ENCODE measurements around the gene SERHL2.
"Not testable (repeated sequence)": the region's sequence is repeated elsewhere in the genome, so short reads cannot be mapped to it uniquely, and the experiment has no call there.

Gene SERHL2

DNA sequence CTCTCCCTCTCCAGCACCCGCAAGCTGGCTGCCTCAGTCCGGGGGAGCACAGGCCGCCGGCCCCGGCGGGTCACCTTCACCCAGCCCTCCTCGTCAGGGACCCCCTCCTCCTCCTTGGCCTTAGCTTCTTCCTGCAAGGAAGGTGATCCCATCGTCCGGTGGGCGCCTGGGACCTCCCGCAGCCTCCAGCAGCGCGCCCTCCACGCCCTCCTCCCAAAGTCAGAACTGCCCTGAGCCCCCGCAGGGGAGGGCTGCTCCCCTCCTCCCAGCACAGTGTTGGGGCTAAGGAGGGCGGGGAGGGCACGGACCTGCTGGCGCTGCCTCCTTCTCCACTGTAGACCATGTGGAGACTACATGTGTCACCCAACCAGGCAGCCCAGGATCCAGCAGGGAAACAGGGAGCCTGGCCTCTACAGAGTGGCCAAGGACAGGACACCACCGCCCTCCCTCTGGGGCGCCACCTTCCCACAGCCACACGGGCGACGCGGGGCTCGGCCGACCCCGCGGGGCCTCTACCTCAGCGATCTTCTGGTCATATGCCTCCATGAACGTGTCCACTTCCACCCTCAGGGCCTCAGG, 22.3 kb downstream of the SERHL2 start:
- DNase-seq: not testable (repeated sequence)

DNA sequence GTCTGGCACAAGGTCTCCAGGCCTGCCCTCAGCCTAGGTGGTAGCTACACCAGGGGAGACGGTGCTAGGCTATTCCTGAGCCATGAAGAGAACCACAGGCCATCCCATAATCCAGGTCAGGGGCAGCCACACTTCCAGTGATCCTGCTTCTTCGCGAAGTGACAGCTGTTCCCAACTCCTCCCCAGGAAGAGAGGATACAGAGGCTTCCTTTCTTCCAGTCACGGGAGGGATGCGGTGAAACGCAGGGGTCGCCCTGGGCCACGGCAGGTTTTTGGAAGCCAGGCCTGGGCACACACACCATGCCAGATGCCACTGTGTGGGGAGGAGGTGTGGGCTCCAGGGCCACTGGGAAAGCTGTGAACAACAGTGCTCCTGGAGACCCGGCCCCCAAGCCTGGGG, 23.4 kb downstream of the SERHL2 start:
- DNase-seq: not testable (repeated sequence)

DNA sequence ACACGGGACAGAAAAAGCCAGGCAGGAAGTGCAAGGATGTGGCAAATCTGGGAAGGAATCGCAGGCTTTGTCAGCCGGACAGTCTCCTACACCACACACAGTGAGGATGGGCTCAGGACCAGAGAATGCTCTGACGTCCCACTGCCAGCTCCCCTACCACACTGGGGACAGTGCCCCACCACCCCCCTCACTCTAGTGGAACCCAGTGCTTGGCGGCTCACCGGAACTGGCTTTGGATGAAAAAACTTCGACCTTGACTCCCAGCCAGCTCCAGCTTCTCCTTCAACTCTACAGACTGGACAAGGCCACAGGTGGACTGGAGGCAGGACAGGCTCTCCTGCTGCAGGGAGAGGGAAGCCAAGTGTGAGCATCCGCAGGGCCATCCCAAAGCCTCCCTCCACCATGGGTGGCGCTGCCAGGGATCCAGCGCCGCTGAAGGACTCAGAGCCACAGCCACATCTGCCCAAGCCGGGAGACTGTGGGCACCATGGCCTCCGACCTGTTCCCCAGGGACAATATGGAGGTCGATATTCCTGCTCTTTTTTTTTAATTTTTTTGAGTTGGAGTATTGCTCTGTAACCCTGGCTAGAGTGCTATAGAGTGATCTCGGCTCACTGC, 24.0 kb downstream of the SERHL2 start:
- DNase-seq: no peak

DNA sequence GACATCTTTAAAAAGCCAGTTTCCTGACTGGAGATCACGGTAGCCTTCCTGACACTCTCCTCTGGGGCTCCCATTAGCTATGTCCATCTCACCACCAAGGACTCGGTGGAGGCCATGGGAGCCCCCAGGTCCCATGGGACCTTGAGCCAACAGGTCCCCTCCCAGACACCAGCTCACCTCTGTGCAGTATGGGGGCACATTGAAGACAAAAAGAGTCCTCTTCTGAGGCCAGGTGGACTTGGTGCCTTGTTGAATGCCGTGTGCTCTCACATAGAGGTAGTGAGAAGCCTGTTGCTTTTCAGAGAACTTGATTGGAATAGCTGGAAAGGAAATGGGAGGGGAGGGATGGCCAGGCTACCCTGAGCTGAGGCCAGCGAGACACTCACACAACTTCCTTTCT, 26.3 kb downstream of the SERHL2 start:
- DNase-seq: not testable (repeated sequence)

DNA sequence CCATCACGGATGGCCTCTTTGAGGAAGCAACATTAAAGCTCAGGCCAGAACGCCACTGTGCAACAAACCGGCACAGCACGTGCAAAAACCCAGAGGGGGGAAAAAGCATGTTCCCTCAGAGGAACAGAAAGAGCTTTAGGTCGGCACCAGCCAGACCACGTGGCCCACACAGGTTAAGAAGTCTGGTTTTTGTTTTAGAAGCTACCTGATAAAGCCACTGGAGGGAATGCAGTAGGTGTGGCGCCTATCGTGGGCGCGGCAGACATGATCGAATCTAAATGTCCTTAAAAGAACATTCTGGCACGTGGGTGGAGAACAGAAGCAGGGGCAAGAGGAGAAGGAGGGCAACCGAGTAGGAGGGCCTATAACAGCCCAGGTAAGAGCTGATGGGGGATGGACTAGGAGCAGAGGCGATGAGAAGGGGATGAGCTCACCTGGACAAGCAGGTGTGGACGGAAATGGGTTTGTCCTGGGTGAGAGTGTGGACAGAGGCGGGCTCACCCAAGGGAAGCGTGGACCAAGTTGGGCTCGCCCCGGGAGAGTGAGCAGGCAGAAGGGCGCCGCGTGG, 27.5 kb downstream of the SERHL2 start:
- not testable (repeated sequence) for DNase-seq

DNA sequence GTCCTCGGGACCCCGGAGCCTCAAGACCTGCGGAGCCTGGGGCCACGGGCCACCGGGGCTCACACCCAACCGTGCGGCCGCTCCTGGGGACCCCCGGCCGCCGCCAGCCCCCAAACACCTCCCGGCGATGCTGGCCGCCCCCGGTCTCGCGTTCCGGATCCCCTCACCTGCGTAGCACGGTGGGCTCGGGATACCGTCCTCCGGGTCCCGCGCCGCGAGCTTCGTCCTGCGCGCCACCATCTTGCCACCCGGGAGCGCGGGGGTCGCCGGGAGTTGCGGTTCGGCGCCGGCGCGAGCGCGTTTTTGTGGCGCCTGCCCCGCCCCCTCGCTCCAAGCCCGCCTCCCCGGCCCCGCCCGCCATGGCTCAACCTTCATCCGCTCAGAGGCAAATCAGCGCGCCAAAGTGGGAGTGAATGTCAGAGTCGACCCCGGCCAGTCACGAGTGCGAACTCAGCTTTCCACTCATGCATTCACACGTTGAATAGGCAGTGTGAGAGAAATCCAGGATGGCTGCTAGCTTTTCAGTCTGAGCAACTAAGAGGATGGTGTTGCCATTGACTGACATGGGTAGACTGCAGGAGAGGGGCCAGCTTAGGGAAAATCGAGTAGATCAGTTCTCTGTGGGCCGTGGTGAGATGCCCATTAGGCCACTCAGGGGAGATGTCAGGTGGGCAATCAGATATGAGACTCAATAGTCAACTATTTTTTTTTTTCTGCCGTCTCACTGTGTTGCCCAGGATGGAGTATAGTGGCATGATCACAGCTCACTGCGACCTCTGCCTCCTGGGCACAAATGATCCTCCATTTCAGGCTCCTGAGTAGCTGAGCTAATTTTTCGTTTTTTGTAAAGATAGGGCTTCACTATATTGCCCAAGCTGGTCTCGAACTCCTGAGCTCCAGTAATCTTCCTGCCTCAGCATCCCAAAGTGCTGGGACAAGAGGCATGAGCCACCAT, 28.3 kb downstream of the SERHL2 start:
- no peak for DNase-seq

DNA sequence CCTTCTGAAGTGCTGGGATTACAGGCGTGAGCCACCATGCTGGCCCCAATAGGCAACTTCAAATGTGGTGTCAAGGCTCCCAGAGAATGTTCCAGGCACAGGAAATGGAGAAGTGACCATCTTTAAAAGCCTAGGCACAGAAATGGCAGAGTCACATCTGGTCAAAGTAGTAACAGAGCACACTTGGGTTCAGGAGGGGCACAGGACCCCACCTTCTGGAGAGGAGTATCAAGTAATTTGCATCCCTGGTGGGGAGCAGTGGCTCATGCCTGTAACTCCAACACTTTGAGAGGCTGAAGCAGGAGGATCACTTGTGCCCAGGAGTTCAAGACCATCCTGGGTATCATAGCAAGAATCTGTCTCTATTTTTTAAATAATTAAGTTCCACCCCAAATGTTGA, 29.2 kb downstream of the SERHL2 start:
- no peak for DNase-seq

DNA sequence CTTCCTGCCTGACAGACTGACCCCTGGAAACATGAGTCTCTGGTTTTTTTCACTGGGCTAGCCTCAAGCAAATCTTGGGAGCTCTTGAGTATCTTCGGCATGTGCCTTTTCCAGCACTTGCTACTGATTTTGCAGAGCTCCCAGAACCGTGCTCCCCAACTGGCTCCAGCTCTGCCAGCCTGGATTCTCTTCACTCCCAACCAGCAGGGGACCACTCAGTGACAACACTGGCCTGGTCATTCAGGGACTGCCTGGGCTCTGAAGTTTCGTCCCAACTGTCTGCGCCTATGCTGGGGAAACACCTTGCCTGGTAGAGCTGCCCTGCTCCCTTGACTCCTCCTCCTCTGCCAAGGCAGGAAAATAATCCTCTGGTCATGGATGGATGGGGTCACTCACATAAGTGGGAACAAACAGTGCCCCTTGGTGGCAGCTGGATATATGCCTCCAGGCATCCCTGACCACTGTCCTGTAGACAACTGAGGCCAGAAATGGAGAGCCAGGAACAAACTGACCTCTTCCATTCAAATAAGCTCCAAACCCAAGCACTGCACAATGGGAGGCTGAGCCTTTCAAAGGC, 30.7 kb downstream of the SERHL2 start:
- DNase-seq: no peak

DNA sequence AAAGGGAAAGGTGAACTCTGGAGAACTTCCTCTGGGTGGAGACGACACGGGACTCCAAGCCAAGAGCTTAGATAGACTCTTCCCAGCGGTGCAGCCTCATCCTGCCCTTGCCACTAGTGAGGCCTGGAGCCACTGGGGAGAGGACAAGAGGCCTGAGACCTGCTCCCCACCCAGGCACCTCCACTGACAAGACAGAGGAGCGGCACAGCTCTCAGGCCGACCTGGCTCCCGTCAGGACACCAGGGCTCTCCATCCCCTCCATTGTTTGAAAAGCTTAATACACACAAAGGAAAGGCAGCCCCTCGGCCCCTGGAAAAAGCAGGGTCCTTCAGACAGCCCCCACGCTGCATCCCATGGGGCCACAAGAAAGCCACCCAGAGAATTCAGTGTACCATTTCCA, 31.3 kb downstream of the SERHL2 start:
- DNase-seq: no peak

DNA sequence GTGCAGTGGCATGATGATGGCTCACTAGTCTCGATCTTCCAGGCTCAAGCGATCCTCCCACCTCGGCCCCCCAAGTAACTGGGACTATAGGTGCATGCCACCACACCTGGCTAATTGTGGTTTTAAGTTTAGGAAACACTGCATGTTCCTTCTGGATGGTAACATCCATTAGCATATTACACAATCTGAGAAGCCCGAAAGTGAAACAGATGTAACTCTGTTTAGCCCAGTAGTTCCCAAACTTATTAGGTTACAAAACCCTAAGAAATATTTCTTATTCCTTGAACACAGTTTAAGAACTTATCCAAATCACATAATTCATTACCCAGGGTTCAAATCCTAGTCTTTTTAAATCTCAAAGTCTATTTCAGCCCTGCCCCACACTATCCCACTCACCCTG, 32.6 kb downstream of the SERHL2 start:
- no peak for DNase-seq

DNA sequence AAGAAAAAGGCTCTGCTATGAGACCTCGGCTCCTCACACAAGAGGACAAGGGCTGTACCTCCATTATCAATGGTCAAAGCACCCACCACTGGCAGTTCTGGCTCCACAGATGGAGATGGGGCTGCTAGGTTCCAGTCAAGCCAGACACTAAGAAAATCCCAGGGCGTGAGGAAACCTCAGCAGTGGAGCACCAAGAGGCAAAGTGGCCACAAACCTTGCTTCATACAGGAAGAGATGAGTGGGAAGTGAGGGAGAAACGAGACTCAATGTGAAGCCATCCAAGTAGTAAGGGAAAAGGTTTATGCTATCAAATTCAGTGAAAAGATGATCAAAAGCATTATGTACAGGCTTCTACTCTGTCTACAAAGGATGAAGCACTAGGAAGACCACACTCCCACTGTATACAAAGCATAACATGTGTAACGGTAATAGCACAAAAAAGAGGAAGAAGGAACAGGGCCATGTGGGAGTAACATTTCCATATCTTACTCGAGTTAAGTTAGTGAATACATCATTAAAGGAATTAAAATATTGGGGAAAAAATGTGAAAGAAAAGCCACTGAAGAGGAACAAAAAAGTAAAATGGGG, 33.9 kb downstream of the SERHL2 start:
- DNase-seq: no peak

DNA sequence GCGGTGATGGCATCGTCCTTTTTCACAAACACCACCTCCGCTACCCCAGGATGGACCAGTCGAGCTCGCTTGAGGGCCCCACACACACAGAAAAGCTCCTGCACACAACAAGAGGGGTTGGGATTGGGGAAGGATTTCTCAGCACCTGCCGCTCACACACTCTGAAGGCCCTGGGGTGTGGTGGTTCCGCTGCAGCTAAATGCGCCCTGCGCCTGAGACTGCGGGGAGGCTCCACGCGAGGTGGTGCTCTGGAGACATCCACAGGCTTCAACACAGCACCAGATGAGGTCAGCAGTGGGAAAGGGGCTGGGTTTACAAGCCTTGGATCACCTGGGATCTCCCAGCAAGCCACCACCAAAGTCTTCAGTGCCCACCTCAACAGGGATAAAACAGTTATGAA, 38.2 kb downstream of the SERHL2 start:
- DNase-seq: no peak

DNA sequence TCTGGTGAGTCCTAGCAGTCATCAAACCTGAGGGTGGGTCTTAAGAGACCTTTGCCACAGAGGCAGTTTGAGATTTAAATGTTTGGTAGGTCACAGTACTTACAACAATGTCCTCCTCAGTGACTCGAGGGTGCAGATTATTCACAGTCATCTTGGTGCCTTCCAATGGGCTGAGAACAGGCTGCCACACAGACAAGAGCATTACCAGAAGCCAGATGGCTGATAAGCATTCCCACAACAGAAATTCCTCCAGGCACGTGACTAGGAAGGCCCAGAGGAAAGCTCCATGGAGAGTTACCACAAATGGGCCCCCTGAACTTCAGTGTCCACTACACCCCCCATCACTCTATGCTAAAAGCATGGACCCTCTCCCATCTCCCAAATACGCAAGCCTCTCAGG, 41.7 kb downstream of the SERHL2 start:
- no peak for DNase-seq

DNA sequence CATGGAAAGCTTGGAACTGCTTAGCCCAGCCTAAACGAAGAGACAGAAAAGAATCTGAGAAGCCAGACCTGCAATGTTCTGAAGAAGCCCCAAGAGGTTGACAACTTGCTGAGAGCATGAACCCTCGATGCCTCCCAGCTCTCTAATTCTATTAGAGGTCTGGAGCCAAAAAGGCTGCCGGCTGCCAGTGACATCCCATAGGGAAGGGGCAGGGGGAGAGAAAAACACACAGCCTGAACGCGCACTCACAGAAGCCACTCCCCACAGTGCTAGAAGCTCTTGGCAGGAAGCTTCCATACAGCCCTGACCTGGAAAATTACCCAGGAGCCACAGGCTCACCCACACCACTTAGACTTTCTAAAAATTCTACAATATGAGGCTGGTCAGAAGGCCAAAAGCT, 42.6 kb downstream of the SERHL2 start:
- DNase-seq: no peak

DNA sequence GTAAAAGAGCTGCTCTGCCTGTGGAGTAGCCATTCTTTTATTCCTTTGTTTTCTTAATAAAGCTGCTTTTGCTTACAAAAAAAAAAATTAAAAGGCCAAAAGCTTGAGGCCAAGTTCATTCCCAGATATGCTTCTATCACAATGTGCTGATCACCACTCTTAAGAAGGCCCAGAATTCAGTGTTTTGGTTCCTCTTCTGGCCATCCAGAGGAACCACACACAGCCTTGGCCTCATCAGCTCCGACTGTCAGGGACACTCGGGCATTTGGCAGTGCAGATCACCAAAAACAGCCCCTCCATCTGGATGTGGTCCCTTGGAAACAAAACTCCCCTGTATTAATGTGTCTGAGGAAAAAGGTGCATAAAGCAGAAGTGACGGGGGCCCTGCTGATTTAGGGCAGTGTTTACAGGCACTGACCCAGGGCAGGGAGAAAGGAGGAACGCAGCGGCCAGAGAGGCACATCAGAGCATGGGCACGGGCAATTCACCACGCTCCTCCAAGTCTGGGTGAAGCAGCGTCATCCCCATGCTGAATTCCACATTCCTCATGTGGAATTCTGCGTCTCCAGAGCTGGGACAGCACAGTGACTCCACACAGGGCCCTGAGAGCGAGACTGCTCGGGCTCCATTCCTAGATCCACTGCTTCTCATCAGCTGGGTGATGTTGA, 43.2 kb downstream of the SERHL2 start:
- DNase-seq: no peak

DNA sequence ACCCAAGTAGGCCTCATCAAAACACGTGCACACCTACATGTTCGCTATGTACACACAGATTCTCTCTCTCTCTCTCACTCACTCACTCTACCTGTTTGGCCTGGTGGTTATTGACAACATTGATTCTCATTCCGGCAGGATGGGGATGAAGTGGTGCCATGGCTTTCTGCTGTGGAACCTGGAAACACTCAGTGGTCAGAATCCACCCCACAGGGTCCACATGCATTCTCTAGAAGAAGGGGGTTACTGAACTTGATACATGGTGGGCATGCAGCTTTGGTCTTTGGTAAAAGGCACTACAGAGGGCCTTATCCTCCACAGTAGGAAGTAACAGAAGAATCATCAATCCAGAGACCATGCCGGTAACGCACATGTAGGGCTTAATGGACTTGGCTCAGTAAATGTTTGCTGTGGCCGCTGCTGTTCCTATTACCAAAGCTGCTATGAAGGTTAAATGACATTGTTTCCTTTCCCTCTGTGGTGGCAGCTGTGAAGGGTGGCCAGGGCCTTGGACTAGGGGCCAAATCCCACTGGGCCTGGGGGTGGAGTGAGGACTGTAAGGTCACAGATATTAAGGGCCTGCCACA, 48.2 kb downstream of the SERHL2 start:
- DNase-seq: no peak

DNA sequence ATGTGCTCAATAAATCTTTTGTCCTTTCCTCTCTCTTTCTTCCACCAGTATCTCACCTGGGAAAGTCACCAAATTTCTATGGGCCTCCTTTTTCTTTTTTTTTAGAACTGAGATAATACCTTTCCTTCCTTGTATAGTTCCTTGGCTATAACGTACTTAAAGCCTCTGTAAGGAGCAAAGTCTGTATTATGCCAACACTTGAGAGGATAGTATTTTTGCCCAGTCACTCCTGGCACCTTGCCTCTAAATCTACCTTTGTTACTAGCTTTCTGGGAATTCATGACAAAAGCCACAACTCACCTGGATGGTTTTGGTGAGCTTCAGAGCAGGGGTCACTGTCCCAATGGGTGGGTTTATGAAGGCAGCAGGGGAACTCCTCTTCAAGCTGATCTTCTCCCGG, 48.7 kb downstream of the SERHL2 start:
- DNase-seq: no peak

DNA sequence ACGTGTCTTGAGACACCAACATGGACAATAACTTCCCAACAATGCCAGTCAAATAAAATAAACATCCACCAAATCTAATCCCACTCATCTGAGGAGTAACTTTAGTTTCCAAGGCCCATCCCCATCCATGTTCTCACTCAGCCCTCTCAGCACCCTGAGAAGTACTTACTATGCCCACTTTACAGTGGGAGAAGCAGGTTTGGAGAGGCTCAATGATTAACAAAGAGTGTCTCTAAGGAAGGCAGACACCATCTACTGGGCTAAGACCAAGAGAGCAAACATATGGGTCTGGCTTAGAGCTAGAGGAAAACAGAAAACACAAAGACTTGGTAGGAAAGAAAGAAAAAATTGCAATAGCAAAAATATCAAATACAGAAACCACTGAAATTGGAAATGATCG, 49.7 kb downstream of the SERHL2 start:
- DNase-seq: no peak

DNA sequence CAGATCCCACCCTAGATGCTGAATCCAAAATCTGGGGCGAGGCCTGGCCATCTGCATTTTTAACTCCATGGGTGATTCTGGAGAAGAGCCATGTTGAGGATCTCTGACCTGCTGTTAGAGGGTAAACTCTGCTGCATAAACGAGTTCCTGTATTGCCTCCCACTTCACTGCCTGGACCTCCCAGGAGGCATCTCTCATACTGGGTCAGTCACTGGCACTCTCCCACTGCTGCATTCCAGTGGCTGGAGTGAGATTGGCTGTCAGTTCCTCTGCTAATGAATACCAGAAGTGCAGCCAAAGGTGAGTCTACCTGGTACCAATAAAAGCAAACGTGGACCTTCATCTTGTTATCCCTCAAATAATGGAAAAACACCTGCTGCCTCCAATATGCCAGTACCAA, 50.6 kb downstream of the SERHL2 start:
- DNase-seq: no peak

DNA sequence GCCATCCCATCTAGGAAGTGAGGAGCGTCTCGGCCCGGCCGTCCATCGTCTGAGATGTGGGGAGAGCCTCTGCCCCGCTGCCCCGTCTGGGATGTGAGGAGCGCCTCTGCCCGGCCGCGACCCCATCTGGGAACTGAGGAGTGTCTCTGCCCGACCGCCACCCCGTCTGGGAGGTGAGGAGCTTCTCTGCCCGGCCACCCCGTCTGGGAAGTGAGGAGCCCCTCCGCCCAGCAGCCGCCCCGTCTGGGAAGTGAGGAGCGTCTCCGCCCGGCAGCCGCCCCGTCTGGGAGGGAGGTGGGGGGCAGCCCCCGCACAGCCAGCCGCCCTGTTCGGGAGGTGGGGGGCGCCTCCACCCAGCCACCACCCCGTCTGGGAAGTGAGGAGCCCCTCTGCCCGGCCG, 53.9 kb downstream of the SERHL2 start:
- not testable (repeated sequence) for DNase-seq

DNA sequence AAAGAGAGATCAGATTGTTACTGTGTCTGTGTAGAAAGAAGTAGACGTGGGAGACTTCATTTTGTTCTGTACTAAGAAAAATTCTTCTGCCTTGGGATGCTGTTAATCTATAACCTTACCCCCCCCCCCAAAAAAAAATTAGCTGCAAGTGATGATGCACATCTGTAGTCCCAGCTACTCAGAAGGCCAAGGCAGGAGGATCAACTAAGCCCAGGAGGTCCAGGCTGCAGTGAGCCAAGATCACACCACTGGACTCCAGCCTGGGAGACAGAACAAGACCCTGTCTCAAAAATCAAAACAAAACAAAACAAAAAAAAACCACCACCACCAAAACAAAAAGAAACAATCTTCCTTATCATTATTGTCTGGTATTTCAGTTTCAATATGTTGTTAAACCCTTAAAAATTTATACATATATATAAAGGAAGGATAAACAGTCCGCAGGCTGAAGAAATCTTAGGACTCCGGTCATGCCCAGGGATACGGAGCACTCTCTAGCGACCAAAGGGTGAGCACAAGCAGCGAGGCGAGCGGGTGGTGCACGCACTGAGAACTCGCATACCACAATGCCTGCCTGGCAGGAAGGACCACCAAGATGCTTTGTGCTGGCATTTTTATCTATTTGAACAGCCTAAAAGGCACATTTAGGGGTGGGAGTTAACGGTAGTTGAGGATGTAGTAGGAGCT, 54.5 kb downstream of the SERHL2 start:
- no peak for DNase-seq

All from NCI-H1436 treated with DMSO at 0.1 percent for 48 hours (cell line).